HG02588 (cell line): ENCODE measurements around the gene SLC27A1.
"Not testable (repeated sequence)": the region's sequence is repeated elsewhere in the genome, so short reads cannot be mapped to it uniquely, and the experiment has no call there.

ENCODE experiments used
- ATAC-seq: cut with Tn5 transposase; IDR thresholded peaks from one replicate; pipeline ENCODE4 v1.9.1; 2021; ENCODE audit warnings: mild to moderate bottlenecking, moderate library complexity; ENCODE audit not compliant: unreplicated experiment

Gene SLC27A1

GRCh38 chr19:17538684-17539237 lies 68.4 kb downstream of the SLC27A1 start:
- peak; percentile 12 for ATAC-seq

- ATAC-seq = peak; percentile 45
These were observed 69.2 kb downstream of the SLC27A1 start for GRCh38 chr19:17539238-17540117.

GRCh38 chr19:17540174-17540573 lies 69.8 kb downstream of the SLC27A1 start:
- ATAC-seq = no peak

- ATAC-seq = no peak
These were observed 70.9 kb downstream of the SLC27A1 start for GRCh38 chr19:17541184-17541759.

- ATAC-seq = no peak
These were observed 71.7 kb downstream of the SLC27A1 start for GRCh38 chr19:17542042-17542441.

GRCh38 chr19:17542793-17543582 lies 72.7 kb downstream of the SLC27A1 start:
- ATAC-seq = no peak

GRCh38 chr19:17543986-17544385 lies 73.7 kb downstream of the SLC27A1 start:
- ATAC-seq = no peak

GRCh38 chr19:17544418-17544817 lies 74.1 kb downstream of the SLC27A1 start:
- ATAC-seq = no peak

GRCh38 chr19:17548145-17548544 lies 77.8 kb downstream of the SLC27A1 start:
- ATAC-seq = no peak

- ATAC-seq = no peak
These were observed 78.9 kb downstream of the SLC27A1 start for GRCh38 chr19:17549085-17549740.

- no peak for ATAC-seq
These were observed 79.8 kb downstream of the SLC27A1 start for GRCh38 chr19:17550076-17550667.

GRCh38 chr19:17552735-17553134 lies 82.4 kb downstream of the SLC27A1 start:
- not testable (repeated sequence) for ATAC-seq

- ATAC-seq = no peak
These were observed 82.9 kb downstream of the SLC27A1 start for GRCh38 chr19:17553256-17553655.

GRCh38 chr19:17554968-17555479 lies 84.7 kb downstream of the SLC27A1 start:
- ATAC-seq = no peak

GRCh38 chr19:17555480-17555928 lies 85.2 kb downstream of the SLC27A1 start, which contains the start of gene COLGALT1:
Gene COLGALT1 (plus strand): TSS chr19:17555649. CDS start chr19:17555714, 65 bp downstream.
- peak; percentile 85 for ATAC-seq
